HUES64 (cell line): ENCODE results near the gene POP7.

ENCODE experiments used
- H3K27ac ChIP-seq: 2 replicates; pipeline ENCODE4 v1.7.0; 2013; ENCODE audit warnings: low read depth, low read length, inconsistent platforms
- H3K27me3 ChIP-seq: 2 replicates; pipeline ENCODE4 v1.6.1; 2013; ENCODE audit warnings: mild to moderate bottlenecking, low read length; ENCODE audit not compliant: insufficient read depth
- H3K36me3 ChIP-seq: 2 replicates; pipeline ENCODE4 v1.6.1; 2013; ENCODE audit warnings: mild to moderate bottlenecking, low read length; ENCODE audit not compliant: insufficient read depth
- H3K4me1 ChIP-seq: 2 replicates; pipeline ENCODE4 v1.6.1; 2013; ENCODE audit warnings: mild to moderate bottlenecking, low read length, moderate library complexity; ENCODE audit not compliant: insufficient read depth
- H3K4me3 ChIP-seq: 2 replicates; pipeline ENCODE4 v1.5.1; 2013; ENCODE audit warnings: mild to moderate bottlenecking, low read length, moderate library complexity
- H3K9ac ChIP-seq: 2 replicates; pipeline ENCODE4 v1.6.1; 2013; ENCODE audit warnings: mild to moderate bottlenecking, low read depth, low read length
- H3K9me3 ChIP-seq: 2 replicates; pipeline ENCODE4 v1.6.1; 2013; ENCODE audit warnings: low read depth, low read length; ENCODE audit not compliant: insufficient read depth
- whole genome bisulfite sequencing: fragments of 150-250, 120-280 bp; methylation state at CpG from one replicate; pipeline ENCODE4 v1.1.7; 2013; ENCODE audit warnings: missing lambda C conversion rate; 5-methylcytosine and 5-hydroxymethylcytosine counted together

Gene POP7

GRCh38 chr7:100679927-100680575 is 25.9 kb upstream of the POP7 start:
- WGBS: 93% methylated on average over 12 of the region's 13 CpGs
- peaks cover 80% of the 10 kb centered on the region for H3K36me3 ChIP-seq
- H3K4me3 ChIP-seq: no peak overlapping the region
- no peaks in the 10 kb centered on the region for H3K9me3 ChIP-seq
- peak overlapping the region; percentile 18; the same call in 1 of the 2 replicates for H3K27ac ChIP-seq
- no peaks in the 10 kb centered on the region; the same call in 1 of the 2 replicates for H3K4me1 ChIP-seq
- H3K9ac ChIP-seq: no peak overlapping the region
- no peaks in the 10 kb centered on the region for H3K27me3 ChIP-seq

GRCh38 chr7:100680576-100681271 is 25.2 kb upstream of the POP7 start:
- Histone ChIP-seq H3K9ac (no peak overlapping the region), H3K4me1 (no peaks in the 10 kb centered on the region; the same call in 1 of the 2 replicates), H3K27ac (peak overlapping the region; percentile 18; the same call in 1 of the 2 replicates), H3K9me3 (no peaks in the 10 kb centered on the region), H3K4me3 (no peak overlapping the region), H3K36me3 (peaks cover 87% of the 10 kb centered on the region), H3K27me3 (no peaks in the 10 kb centered on the region)
- WGBS: 90% methylated on average over 18 of the region's 18 CpGs

GRCh38 chr7:100681491-100682227 is 24.3 kb upstream of the POP7 start:
- no peak overlapping the region for H3K27ac ChIP-seq
- H3K36me3 ChIP-seq: peaks cover 94% of the 10 kb centered on the region
- no peaks in the 10 kb centered on the region for H3K27me3 ChIP-seq
- H3K9ac ChIP-seq: no peak overlapping the region
- H3K4me3 ChIP-seq: no peak overlapping the region
- 88% methylated on average over 28 of the region's 29 CpGs for WGBS
- H3K9me3 ChIP-seq: no peaks in the 10 kb centered on the region
- H3K4me1 ChIP-seq: no peaks in the 10 kb centered on the region

GRCh38 chr7:100682228-100682741 is 23.6 kb upstream of the POP7 start:
- WGBS: 82% methylated on average over 24 of the region's 25 CpGs
- H3K36me3 ChIP-seq: peaks cover 94% of the 10 kb centered on the region
- no peak overlapping the region for H3K27ac ChIP-seq
- H3K9ac ChIP-seq: no peak overlapping the region
- no peaks in the 10 kb centered on the region for H3K4me1 ChIP-seq
- H3K9me3 ChIP-seq: no peaks in the 10 kb centered on the region
- no peaks in the 10 kb centered on the region for H3K27me3 ChIP-seq
- no peak overlapping the region for H3K4me3 ChIP-seq

- Histone ChIP-seq H3K27me3 (no peaks in the 10 kb centered on the region), H3K4me1 (no peaks in the 10 kb centered on the region), H3K27ac (no peak overlapping the region; the same call in 1 of the 2 replicates), H3K9me3 (no peaks in the 10 kb centered on the region), H3K4me3 (no peak overlapping the region), H3K9ac (no peak overlapping the region), H3K36me3 (peaks cover 93% of the 10 kb centered on the region)
- WGBS: 89% methylated on average over 28 of the region's 28 CpGs
Measured at GRCh38 chr7:100682991-100683658, 22.8 kb upstream of the POP7 start.

GRCh38 chr7:100683659-100684533 is 22.0 kb upstream of the POP7 start:
- H3K36me3 ChIP-seq: peaks cover 95% of the 10 kb centered on the region
- H3K27ac ChIP-seq: no peak overlapping the region; the same call in 1 of the 2 replicates
- no peak overlapping the region for H3K4me3 ChIP-seq
- H3K4me1 ChIP-seq: no peaks in the 10 kb centered on the region
- WGBS: 91% methylated on average over 37 of the region's 37 CpGs
- no peaks in the 10 kb centered on the region for H3K27me3 ChIP-seq
- H3K9me3 ChIP-seq: no peaks in the 10 kb centered on the region
- H3K9ac ChIP-seq: no peak overlapping the region

- H3K4me3 ChIP-seq: no peak overlapping the region
- H3K9me3 ChIP-seq: no peaks in the 10 kb centered on the region
- WGBS: 89% methylated on average over 16 of the region's 16 CpGs
- peaks cover 98% of the 10 kb centered on the region for H3K36me3 ChIP-seq
- H3K27ac ChIP-seq: no peak overlapping the region
- H3K27me3 ChIP-seq: no peaks in the 10 kb centered on the region
- no peak overlapping the region for H3K9ac ChIP-seq
- H3K4me1 ChIP-seq: no peaks in the 10 kb centered on the region
Measured at GRCh38 chr7:100684534-100685042, 21.3 kb upstream of the POP7 start.

- WGBS: 90% methylated on average over 18 of the region's 18 CpGs
- H3K9me3 ChIP-seq: no peaks in the 10 kb centered on the region
- no peaks in the 10 kb centered on the region for H3K27me3 ChIP-seq
- H3K9ac ChIP-seq: no peak overlapping the region
- H3K4me1 ChIP-seq: no peaks in the 10 kb centered on the region
- H3K36me3 ChIP-seq: peaks cover 99% of the 10 kb centered on the region
- H3K4me3 ChIP-seq: no peak overlapping the region
- H3K27ac ChIP-seq: no peak overlapping the region
Measured at GRCh38 chr7:100685049-100685605, 20.8 kb upstream of the POP7 start.

GRCh38 chr7:100685631-100686145 is 20.2 kb upstream of the POP7 start:
- 90% methylated on average over 17 of the region's 17 CpGs for WGBS
- H3K36me3 ChIP-seq: peaks cover 95% of the 10 kb centered on the region
- H3K4me1 ChIP-seq: no peaks in the 10 kb centered on the region
- H3K9me3 ChIP-seq: no peaks in the 10 kb centered on the region
- no peak overlapping the region for H3K27ac ChIP-seq
- no peak overlapping the region for H3K4me3 ChIP-seq
- H3K27me3 ChIP-seq: no peaks in the 10 kb centered on the region
- no peak overlapping the region for H3K9ac ChIP-seq
